Tongue (tissue), 1 donor: Measurements from ENCODE around the gene CDCA4. TPM values are rescaled to one million over a fixed set of nuclear protein-coding genes. Genes with fewer than 3 reads are reported as not detected.

ENCODE experiments used
- total RNA-seq: library from RNA; depleted of rRNA; stranded (reverse); fragments of >200 nt; gene quantifications from one replicate; pipeline ENCODE4 v1.2.3, GENCODE V29; 2014

The CDCA4 gene
- total RNA-seq, 1 donor from 2014 or later = 23.5 TPM

Other genes starting within 250 kb of the CDCA4 start
- 198 TPM for gene AKT1, start 225.3 kb downstream of the CDCA4 start, total RNA-seq
- 11.3 TPM for gene ZBTB42, start 220.0 kb downstream of the CDCA4 start, total RNA-seq
- 5.7 TPM for gene CEP170B, start 155.8 kb downstream of the CDCA4 start, total RNA-seq
- gene PLD4, start 96.2 kb downstream of the CDCA4 start, total RNA-seq = 7.7 TPM
- 51.0 TPM for gene AHNAK2, start 42.7 kb downstream of the CDCA4 start, total RNA-seq
- 6.4 TPM for gene CLBA1, start 35.3 kb downstream of the CDCA4 start, total RNA-seq
- 1.5 TPM for gene GPR132, start 44.3 kb upstream of the CDCA4 start, total RNA-seq
- 58.5 TPM for gene JAG2, start 147.7 kb upstream of the CDCA4 start, total RNA-seq
- 11.5 TPM for gene NUDT14, start 160.2 kb upstream of the CDCA4 start, total RNA-seq
- gene BTBD6, start 227.4 kb upstream of the CDCA4 start, total RNA-seq = 65.8 TPM